Spleen (tissue), 7 donors: Measurements from ENCODE around the gene C19orf25.

ENCODE experiments used
- POLR2A ChIP-seq, 3 donors: fragments of 450-650 bp; IDR thresholded peaks; one replicate each; pipeline ENCODE4 v1.5.1; 2017; ENCODE audit warnings: antibody characterized with exemption in 3 of 3, mild to moderate bottlenecking in 1 of 3
- TF ChIP-seq, protein P1 (sequence below), 11 experiments: fragments of 200-600 bp in 7 of 11; fragments of 450-650 bp in 4 of 11; sonication (generic) in 4 of 11; IDR thresholded peaks in 8 of 11; conservative IDR thresholded peaks in 3 of 11; 1 replicate in 7 of 11; 2 replicates in 4 of 11; pipeline versions ENCODE4 v1.4.0 to v1.8.0; 2016 to 2021; ENCODE audit warnings: antibody characterized with exemption in 11 of 11, inconsistent platforms in 4 of 11, mild to moderate bottlenecking in 1 of 11
- donor health status: DM: no; HTN: no; CAD: no; lungs with moderate emphysema.
- donor health status: DM: no; HTN: no; CAD: no.
- donor health status: DM: no; HTN: no; CAD: no.

DNA sequence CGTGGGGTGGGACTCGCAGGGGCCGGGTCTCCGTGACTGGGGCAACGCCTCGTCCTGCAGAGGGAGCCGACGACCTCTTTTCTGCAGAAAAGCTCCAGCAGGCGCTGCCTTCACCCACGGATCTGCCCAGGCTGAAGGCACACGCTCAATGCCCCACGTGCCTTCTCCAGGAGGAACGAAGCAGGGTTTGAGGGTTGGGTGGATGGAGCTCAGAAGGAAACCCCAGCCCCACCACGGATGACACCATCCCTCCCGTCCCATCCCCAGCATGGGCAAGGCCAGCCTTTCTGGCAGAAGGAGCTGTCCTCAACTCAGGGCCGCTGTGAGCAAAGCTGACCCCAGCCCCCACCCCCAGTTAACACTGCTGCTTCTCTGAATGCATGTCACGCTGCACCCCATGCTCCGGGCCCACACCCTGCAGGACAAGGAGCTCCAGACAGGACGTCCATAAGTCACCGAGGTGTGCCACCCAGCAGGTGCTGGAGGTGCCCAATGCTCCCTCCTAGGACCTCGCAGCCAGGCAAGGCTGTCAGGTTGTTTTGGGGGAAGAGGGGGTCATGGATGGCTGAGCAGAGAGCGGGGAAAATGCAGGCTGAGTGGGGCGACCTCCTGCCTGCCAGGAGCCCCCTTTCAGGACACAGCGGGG, 7.4 kb downstream of the C19orf25 start:
- TF ChIP-seq POLR2A (IDR thresholded peaks at IDR 0.05) = no peak
- TF ChIP-seq, protein P1, sequence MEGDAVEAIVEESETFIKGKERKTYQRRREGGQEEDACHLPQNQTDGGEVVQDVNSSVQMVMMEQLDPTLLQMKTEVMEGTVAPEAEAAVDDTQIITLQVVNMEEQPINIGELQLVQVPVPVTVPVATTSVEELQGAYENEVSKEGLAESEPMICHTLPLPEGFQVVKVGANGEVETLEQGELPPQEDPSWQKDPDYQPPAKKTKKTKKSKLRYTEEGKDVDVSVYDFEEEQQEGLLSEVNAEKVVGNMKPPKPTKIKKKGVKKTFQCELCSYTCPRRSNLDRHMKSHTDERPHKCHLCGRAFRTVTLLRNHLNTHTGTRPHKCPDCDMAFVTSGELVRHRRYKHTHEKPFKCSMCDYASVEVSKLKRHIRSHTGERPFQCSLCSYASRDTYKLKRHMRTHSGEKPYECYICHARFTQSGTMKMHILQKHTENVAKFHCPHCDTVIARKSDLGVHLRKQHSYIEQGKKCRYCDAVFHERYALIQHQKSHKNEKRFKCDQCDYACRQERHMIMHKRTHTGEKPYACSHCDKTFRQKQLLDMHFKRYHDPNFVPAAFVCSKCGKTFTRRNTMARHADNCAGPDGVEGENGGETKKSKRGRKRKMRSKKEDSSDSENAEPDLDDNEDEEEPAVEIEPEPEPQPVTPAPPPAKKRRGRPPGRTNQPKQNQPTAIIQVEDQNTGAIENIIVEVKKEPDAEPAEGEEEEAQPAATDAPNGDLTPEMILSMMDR (IDR thresholded peaks at IDR 0.05 in 8 of 11, conservative IDR thresholded peaks at IDR 0.05 in 3 of 11) = no peak
